GM12873 (cell line): ENCODE results near the gene RGS18.

Experiments used
- TF ChIP-seq, protein P1 (sequence below): IDR thresholded peaks from 2 replicates; pipeline ENCODE4 v1.5.1; 2012; ENCODE audit warnings: low read depth, mild to moderate bottlenecking, moderate library complexity, low read length, control low read depth; ENCODE audit not compliant: insufficient read depth; ENCODE audit errors: missing control alignments

The RGS18 gene, protein sequence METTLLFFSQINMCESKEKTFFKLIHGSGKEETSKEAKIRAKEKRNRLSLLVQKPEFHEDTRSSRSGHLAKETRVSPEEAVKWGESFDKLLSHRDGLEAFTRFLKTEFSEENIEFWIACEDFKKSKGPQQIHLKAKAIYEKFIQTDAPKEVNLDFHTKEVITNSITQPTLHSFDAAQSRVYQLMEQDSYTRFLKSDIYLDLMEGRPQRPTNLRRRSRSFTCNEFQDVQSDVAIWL

DNA sequence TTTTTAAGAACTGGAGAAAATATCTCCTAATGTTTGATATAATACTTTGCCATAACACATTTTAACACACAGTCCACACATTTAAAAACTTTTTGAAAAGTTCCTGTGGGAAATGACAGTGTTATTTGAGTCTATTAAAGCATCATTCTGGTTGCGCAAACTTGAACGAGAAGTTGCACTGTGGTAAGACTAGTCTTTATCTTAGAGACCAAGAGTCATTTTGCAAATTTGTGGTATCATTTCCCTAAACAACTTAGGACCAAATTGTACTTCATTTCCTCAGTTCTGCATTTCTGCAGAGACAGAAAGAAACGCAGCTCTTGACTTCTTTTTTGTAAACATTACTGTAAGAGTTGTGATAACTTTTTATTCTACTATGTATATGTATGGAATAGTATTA, at the start of gene RGS18:
Gene RGS18, plus strand, starts transcription at position 282 of the 400 bp plus-strand sequence. CDS start 176 bp downstream, outside the sequence.
- TF ChIP-seq, protein P1, sequence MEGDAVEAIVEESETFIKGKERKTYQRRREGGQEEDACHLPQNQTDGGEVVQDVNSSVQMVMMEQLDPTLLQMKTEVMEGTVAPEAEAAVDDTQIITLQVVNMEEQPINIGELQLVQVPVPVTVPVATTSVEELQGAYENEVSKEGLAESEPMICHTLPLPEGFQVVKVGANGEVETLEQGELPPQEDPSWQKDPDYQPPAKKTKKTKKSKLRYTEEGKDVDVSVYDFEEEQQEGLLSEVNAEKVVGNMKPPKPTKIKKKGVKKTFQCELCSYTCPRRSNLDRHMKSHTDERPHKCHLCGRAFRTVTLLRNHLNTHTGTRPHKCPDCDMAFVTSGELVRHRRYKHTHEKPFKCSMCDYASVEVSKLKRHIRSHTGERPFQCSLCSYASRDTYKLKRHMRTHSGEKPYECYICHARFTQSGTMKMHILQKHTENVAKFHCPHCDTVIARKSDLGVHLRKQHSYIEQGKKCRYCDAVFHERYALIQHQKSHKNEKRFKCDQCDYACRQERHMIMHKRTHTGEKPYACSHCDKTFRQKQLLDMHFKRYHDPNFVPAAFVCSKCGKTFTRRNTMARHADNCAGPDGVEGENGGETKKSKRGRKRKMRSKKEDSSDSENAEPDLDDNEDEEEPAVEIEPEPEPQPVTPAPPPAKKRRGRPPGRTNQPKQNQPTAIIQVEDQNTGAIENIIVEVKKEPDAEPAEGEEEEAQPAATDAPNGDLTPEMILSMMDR: no peak

DNA sequence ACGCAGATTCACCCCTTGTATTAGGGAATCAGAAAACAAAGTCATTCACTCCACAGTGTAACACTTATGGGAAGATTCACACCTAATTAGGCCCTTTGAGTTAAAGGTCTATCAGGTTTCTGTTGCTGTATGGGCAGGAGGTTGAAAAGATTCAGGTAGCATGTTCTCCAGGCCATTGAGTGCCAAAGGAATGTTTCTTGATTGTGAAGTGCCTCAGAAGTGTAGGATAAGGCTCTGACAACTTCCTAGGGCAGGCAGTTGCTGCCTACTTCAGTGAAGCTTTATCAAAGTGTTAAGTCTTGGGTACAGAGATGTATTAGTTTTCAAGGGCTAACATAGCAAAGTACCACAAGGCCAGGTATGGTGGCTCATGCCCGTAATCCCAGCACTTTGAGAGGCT, 48.7 kb upstream of the RGS18 start:
- TF ChIP-seq, protein P1: no peak

DNA sequence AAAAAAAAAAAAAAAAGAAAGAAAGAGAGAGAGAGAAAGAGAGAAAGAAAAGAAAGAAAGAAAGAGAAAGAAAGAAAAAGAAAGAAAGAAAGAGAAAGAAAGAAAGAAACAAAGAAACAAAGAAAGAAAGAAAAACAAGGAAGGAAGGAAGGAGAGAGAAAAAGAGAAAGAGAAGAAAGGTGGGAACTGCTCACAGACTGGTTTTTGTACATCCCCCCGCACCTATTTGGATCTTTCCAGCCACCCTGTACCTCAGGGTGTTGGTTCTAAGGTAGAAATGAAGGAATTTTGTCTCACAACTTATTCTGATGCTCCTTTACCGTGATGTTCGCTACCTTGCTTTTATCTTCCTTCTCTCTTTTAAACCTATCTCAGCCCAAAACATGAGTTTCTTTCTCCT, 43.3 kb upstream of the RGS18 start:
- TF ChIP-seq, protein P1: no peak

DNA sequence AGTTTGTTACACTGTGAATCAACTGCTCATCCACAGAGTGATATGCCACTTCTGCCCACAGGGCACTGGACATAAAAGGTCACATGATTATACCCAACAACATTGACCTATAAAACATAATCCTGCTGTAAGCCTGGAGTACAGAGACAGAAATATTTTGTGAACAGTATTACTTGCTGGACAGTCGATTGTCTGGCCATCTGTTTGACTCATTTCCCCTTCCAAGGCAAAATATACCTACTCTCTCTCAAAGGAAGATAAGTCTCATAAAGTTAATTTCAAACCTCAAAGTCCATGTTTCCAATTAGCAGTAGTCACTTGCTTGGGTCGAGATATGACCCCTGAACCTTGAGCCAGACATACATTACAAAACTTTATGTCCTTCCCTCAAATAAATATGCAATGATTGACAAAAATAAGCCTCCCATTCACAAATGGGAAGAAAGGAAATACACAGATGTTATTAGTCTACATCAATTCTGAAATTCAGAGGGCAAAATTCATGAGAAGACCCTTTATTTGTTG, 39.3 kb upstream of the RGS18 start:
- TF ChIP-seq, protein P1: no peak

DNA sequence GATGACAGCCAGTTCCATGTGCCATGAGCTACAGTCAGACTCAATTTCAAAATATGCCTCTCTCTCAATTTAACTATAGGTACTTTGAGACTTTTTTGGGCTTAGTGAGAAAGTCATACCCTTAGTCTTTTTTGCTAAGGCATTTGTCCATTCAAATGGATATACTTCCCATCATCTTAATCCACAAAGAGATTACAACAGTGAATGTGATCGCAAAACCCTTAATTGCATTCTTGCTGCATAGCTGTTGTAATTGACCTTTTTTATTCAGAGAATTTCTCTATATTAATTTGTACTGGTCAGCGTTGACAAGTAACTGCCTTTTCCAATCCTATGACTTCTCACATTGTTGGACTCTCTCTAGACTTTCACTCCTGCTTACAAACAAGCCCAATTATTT, 38.6 kb upstream of the RGS18 start:
- TF ChIP-seq, protein P1: no peak

DNA sequence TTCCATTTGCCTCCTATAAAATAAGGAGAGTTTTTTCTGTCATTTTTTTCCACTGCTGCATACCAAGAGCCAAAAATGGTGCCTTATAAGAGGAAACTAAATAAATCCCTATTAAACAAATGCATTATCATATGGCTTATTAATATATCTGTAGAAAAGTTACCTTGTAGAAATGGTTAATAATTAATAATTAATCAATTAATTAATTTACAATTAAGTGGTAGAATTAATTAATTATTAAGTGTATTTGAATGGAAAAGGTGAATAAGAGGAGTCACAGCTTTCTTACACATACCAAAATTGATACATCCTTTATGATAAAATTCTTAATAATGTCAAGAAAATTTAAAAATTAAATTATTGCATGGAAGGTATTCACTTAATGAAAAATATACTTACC, 35.6 kb upstream of the RGS18 start:
- TF ChIP-seq, protein P1: no peak

DNA sequence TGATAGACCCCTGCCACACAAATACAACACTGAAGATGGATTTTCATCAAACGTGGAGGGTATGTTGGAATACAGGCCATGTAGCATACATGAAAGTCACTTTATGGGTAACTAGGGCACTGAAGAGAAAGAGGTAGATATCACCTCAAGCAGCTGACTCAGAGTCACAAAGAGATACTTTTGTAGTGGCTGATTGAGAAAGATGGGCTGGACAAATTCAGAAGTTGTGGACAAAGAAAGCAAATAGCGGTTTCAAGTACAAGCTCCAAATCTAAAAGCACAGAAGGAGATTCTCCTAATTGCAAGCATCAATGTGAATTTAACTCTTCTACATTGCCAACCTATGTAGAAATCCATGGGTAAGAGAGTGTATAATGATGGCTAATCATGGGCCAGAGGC, 35.0 kb upstream of the RGS18 start:
- TF ChIP-seq, protein P1: no peak
